Activated CD4-positive, CD25-positive, alpha-beta regulatory T cell treated with anti-CD3 and anti-CD28 coated beads, Interleukin-2, amount 50 U/mL, for 24 hours (primary cell): ENCODE results near the gene MKKS.
"Not testable (repeated sequence)": the region's sequence is repeated elsewhere in the genome, so short reads cannot be mapped to it uniquely, and the experiment has no call there.

ENCODE experiments used
- ATAC-seq, 2 donors: fragments of 150-1000 bp; cut with Tn5 transposase; one replicate each; pipeline ENCODE4 v1.10.0; 2021; ENCODE audit warnings: mild to moderate bottlenecking in 1 of 2, moderate library complexity in 1 of 2

The MKKS gene

DNA sequence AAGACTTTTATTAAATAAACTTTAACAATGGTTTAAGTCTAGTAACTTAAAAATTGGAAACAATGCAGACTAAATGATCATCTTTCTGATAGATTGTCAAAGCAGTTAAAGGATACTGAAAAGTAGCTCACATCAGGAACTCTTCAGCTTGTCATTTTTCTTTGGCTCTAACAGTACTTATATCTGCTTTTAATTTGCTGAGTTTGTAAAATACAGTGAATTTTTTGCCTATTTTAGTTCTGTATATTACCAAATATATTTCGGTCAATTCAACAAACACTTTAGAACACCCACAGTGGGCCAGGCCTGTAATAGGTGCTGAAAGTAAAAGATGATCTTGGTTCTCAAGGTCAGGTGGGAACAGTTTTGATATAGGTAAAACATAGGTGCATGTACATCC is 22.3 kb downstream of the MKKS start:
- no peak for ATAC-seq

DNA sequence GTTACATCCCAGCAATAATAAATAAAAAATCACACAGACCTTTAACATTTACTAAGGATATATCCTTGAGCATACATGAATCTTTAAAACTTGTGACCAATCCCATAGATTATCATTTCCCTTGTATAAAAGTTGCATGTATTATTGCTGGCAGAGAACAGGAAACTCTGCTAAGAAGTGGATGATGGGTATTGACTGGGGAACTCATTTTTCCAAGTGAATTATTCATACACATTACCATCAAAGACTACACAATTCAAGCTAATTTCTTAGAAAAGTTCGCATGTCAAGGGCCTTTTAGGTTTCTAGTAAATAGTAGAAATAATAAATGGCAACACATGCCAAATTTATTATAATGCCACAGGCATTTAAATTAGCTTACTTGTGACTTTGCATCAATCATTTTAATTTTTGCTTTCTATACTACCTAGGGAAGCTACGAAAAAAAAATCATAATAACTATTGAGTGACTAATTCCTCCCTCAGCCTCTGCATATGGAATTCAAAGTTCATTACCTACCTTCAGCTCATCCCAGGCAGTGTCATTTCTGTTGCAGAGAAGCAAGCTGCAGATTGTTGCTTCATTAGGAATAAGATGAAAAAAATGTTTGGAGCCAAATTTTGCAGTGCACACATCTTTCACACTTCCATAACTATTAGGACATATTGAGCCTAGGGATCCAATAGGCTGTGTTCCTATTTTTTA is 25.8 kb downstream of the MKKS start:
- no peak for ATAC-seq

DNA sequence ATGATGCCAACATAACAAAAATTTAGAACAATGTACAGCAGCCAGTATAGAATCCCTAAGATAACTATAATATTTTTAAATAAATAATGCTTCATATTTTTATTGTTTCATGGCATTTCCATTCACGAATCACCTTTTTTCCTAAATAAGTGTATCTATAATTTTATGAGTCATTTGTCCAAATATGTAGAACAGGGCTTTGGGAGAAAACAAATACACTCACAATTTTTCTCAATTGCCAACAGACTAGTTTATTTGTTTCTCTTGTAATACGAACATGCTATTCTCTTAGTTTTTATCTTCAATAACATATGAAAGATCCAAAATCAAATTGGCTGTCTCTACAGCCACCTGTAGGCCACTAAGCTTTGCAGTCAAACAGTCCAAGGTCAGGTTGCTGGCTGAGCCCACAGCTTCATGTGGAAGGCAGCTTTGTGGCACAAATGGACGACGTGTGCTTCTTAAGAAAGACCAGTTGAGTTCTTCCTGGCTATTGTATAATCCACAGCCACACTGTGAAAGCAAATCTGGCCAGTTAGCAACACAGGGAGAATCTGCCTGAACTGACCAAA is 29.0 kb downstream of the MKKS start:
- no peak for ATAC-seq

DNA sequence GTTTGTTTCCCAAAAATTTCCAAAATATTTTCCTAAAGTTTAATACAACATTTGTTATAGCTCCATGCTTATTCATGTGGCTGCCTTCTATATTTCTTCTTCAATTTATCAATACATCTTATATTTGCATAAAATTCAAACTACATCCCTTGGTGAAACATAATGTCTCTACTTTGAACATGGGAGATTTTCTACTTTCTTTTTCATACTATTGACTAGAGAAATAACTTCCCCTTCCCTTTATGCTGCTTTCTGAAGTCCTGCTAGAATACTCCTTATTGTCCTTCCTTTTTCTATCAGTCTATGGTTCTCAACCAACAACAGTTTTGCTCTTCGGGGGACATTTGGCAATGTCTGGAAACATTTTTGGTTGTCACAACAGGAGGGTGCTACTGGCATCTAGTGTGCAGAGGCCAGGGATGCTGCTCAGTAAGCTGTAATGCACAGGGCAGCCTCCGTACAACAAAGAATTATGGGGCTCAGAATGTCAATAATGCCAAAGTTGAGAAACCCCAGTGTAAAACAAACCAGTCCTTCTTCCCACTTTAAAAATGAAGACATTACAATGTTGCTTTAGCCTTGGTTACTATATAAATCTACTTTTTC is 29.9 kb downstream of the MKKS start:
- ATAC-seq, result no peak

DNA sequence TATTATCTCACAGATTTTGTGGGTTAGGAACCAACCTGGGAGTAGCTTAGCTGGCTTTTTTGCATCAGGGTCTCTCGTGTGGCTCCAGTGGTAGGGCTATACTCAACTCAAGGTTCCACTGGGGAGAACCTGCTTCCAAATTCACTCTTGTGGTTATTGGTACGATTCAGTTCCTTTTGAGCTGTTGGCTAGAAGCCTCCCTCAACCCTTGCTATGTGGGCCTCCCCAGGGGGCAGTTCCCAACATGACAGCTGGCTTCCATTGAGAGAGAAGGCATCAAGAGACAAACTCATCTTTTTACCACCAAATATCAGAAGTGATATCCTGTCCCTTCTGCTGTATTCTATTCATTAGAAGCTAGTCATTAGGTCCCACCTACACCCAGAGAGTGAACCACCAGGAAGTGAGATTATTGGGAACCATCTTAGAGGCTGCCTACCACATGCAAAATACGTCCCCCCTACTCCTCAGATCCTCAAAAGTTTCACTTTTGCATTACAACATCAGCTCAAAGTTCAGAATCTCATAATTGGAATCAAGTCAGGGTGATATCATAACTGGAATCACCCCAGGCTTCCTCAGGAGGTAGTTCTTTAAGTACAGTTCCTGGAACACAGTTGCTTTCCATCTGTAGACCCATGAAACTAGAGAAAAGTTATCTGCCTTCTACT is 30.9 kb downstream of the MKKS start:
- ATAC-seq, result no peak

DNA sequence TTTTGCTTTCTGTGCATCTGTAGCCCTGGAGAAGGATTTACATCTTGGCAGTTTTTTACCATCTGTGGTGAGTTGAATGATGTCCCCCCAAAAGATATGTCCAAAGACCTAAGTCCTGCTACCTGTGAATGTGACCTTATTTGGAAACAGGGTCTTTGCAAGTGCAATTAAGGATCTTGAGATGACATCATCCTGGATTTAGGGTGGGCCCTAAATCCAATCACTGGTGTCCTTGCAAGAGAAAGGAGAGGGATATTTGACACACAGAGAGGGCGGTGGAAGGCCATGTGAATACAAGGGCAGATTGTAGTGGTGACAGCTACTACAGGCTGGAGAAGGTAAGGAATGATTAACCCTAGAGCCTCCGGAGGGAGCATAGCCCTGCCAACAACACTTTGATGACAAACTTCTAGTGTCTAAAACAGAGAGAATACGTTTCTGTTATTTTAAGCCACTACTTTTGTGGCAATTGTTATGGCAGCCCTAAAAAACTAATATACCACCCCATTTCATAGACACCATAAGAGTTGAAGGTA is 35.1 kb downstream of the MKKS start:
- no peak for ATAC-seq

DNA sequence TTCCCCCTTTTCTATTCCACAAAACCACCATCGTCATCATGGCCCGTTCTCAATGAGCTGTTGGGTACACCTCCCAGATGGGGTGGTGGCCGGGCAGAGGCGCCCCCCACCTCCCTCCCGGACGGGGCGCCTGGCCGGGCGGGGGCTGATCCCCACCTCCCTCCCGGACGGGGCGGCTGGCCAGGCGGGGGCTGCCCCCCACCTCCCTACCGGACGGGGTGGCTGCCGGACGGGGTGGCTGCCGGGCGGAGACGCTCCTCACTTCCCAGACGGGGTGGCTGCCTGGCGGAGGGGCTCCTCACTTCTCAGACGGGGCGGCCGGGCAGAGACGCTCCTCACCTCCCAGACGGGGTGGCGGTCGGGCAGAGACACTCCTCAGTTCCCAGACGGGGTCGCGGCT is 39.3 kb downstream of the MKKS start:
- ATAC-seq, result not testable (repeated sequence)

DNA sequence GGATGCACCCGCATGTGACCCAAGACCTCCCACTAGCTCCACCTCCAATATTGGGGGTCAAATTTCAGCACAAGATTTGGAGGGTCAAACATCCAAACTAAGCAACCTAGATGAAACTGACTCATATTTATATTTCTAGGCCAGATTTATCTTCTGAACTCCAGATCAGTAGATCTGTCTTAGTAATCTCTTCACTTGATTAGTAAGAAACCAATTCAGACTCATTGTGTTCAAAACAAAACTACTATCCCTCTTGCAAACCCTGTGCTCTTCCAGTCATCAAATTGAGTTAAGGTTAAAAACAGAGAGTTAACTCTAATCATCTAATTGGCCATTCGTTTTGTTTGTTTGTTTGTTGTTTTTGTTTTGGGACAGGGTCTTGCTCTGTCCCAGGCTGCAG is 43.3 kb downstream of the MKKS start:
- no peak for ATAC-seq

DNA sequence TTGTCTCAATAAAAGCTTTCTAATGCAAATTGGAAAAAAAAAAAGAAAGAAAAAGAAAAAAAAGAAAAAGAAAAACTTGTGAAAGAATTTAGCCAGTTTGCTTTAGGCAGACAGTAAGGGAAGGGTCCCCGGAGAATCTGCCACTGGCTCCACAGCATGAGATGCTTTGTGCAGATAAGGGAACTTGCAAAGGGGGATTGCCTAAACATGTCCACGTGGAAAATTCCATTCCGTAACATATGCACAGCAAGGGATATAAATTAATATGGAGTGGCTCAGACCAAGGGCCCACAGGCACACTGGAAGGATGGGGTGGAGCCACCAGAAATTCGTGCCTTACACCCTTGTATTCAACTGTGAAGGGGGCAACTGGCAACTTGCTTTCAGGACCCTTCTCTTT is 45.4 kb downstream of the MKKS start:
- ATAC-seq, result no peak

DNA sequence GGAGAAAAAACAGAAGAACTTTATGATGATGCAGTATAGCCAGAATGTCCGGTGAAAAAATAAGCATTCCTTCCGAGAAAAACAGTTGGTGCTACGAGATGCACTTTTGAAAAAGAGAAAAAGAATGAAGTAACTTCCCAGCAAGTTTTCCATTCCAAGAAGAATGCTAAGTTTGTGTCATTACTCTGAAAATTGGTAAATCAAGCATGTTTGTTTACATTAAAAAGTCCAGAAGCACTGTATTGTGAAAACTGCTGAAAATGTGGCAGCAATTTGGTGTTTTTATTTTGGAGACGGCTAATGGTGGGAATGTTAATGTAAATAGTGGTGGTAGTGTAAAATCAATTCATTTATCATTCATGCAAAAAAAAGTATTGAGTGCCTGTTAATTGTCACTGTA is 46.3 kb downstream of the MKKS start:
- ATAC-seq, result no peak

DNA sequence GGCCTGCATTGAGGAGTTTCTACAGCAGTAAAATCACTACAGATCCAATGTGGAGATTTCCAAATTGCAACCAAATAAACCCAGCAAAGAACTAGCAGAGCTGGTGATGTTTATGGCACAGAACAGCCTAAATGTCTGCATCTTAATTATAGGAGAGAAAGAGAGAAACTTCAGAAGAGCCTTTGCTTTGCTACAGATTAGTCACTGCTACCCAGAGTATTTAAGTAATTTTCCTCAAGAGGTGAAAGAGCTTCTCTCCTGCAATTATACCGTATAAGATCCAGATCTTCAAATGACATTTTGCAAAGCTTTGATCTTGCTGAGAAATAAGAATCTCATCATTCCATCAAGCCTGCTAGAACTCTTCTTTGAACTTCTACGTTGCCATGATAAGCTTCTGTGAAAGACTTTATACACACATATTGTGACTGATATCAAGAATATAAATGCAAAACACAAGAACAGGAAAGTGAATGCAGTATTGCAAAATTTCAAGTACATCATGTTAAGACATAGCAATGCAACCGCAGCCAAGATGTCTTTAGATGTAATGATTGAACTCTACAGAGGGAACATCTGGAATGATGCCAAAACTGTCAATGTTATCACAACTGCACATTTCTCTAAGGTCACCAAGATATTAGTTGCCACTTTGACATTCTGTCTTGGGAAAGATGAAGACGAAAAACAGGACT is 48.0 kb downstream of the MKKS start:
- ATAC-seq, result no peak

DNA sequence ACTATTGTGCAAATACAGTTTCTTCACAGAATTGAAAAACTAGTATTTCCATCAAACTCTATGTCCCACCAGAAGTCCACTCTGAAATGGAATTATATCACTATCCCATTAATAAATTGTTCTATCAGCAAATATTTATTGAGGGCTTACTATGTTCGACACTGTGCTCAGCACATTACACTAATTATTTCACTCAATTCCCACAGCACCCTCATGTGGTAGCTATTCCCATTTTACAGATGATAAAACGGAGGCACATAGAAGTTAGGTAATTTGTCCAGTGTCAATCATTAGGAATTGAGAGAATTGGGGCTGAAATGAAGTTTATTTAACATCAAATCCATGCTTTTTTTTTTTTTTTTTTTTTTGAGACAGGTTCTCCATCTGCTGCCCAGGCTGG is 52.5 kb downstream of the MKKS start:
- no peak for ATAC-seq

DNA sequence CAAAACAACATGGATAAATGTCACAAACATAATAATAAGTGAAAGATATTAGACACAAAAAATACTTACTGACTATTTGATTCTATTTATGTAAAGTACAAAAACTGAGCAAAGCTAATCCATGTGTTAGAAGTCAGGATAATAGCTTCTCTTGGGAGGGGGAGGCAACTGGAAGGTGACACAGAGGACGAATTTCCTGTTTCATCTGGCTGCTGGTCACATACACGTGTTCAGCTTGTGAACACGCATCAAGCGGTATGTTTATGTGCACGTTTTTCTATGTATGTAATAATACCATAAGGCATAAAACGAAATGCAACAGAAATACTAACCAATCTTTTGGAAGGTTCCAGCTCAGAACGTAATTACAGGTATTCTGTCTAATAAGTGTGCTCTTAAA is 54.3 kb downstream of the MKKS start:
- no peak for ATAC-seq

DNA sequence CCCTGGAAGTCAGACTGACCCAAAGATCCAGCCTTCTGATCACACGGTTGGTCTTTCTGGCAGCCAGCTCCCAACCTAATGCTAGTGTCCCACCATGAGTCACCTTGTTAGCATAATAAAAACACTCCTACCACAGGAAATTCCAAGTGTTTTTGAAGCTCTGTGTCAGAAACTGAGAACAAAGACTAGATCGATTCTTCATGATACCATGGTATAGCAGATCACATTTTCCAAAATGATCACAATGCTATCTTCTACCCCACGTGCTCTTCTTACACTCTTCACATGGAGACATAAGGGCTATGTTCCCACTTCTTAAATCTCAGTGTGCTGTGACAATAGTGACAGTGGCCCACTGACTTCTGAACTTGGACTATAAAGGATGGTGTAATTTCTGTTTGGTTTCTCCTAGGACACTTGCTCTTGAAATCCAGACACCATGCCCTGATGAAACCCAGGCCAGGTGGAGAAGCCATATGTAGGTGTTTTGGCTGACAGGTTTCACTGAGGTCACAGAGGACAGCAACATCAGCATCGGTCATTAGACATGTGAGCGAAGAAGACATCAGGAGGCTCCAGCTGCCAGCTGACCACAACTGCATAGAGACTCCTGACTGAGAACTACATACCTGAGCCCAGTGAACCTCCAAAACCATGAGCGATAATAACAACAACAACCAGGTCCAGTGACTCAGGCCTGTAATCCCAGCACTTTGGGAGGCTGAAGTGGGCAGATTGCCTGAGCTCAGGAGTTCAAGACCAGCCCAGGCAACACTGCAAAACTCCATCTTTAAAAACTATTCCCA is 57.5 kb downstream of the MKKS start:
- ATAC-seq, result no peak

DNA sequence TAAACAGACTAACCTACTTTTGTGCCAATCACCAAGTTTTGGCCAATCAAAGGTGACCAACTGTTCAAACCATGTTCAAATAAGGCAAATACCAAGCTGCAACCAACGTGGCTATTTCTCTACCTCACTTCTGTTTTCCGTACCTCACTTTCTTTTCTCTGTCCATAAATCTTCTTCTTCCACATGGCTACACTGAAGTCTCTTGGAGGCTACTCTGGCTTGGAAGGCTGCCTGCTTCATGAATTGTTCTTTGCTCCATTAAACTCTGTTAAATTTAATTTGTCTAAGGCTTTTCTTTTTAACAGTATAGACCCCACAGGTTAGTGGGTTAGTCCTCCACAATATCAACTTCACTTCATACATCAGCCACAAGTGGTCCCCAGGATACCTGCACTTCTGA is 58.8 kb downstream of the MKKS start:
- no peak for ATAC-seq

DNA sequence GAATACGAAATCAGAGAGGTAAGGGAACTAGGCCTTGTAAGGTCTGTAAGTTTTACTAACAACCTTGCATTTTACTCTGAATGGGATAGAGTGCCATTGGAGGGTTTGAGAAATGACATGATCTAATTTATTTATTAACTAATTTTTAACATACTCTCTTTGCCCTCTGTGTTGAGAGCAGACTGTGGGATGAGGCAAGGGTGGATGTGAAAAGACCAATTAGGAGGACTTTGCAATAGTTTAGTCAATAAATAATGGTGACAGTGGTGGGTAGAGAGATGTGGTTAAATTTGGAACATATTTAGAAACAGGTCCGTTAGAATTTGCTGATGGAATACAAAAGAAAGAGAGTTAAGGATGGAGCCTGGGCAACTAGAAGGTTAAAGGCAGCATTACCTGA is 60.0 kb downstream of the MKKS start:
- no peak for ATAC-seq

DNA sequence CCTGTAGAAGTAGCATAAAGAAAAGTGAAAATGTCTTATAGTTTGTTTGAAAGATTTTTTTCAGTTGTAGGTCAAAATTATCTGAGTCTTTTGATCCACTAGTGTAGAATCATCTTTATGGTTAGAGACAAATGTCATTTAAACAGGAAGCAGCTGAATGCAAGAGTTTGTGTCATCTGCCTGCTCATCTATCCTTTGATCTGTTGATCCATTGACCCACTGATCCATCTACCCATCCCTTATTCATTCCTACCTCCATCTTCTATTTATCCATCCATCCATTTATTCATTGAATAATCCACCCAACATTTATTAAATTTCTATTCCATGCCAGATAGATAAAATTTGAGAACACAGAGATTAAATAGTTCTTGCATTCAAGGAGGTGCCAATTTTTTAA is 62.6 kb downstream of the MKKS start:
- ATAC-seq, result no peak

DNA sequence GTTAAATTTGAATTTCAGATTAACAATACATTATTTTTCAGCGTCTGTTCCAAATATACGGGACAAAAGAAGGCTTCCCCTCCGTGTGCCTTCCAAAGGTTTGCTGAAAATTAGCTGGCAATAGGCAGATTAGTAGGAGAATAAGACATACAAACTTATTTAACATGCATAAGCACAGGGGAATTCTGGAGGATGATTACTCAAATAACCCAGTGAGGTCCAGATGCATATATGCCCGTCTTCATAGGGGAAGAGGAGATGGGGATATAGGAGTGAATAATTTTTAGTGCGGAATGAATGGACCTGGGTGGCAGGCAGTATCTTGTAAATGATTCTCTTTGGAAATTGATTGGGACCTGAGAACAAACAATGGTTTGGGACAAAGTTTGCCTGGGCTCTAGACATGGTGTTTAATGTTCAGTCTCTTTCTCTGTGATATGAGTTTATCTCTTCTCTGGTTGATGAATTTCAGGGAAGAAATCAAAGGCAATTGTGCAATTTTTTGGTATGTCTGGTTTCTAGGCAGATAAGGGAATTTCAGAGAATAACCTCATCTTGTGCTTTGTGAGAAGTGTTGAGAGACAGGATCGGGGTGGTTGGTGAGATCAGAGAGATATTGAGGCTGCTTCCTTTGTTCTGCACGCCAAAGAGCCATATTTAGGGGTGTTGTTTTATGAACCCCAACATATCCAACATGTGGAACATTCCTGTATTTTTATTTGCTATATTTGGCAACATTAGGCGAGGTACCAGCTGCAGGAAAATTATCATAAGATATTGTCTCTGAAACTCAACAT is 63.7 kb downstream of the MKKS start:
- no peak for ATAC-seq

DNA sequence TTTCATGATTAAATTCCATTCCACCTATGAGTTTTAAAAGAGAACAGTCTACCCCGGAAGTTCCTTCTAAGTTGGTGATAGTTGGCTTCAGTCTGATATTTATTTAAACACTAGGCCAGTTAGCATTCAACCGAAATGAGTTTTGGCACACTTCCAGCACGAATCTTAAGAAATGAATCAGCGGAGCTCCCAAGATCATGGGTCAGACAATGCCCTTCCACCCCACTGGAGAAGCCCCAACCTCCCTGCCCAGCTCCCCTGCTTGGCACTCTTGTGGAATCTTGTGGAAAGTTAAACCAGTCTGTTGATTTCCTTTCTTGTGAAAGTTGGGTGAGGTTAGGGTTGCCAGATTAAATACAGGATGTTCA is 64.3 kb downstream of the MKKS start:
- no peak for ATAC-seq

DNA sequence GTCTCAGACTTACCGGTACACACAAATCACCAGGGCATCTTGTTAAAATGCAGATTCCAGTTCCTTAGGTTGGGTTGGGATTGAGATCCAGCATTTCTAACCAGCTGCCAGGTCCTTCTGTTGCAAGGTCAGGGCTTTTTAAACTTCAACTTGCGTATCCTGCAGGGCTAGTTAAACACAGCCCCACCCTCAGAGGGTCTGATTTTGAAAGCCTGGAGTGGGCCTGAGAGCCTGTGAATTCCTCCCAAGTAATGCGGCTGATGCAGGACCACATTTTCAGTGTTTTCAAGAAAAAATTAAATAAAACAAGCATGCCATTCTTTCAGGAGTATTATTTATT is 65.3 kb downstream of the MKKS start:
- ATAC-seq, result no peak

DNA sequence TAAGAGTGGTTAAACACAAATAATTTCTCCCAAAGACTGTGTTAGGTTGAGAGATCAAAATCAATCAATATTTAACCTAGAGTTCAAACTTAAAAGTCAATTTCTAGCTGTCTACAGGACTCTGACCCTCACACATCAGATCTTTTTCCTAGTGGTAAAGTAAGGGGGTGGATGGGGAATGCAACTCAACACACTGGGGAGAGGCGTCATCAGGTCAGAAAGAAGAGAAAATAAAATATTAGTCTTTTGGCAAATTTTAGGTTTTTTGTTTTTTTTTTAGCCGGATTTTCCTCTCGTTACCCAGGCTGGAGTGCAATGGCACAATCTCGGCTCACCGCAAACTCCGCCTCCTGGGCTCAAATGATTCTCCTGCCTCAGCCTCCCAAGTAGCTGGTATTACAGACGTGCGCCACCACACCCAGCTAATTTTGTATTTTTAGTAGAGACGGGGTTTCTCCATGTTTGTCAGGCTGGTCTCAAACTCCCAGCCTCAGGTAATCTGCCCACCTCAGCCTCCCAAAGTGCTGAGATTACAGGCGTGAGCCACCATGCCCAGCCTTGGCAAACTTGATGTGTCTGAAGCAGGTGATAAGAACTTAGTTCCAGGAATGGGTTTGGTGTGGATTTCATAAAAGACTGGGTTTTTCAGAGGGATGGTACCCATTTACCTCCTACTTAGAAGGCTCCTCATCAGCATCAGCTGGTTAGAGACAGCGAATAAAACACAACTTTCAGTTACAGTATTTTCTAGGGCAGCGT is 65.9 kb downstream of the MKKS start:
- no peak for ATAC-seq
